Measurements from ENCODE around the gene ZNHIT2. TPM values are rescaled to one million over a fixed set of nuclear protein-coding genes. Genes with fewer than 3 reads are reported as not detected.
A peak's percentile ranks its signal among the peaks of the same experiment; 100 is the strongest.

ZNHIT2 gene
- total RNA-seq, 1 donor from 2014 or later: 11.4 TPM

DNA sequence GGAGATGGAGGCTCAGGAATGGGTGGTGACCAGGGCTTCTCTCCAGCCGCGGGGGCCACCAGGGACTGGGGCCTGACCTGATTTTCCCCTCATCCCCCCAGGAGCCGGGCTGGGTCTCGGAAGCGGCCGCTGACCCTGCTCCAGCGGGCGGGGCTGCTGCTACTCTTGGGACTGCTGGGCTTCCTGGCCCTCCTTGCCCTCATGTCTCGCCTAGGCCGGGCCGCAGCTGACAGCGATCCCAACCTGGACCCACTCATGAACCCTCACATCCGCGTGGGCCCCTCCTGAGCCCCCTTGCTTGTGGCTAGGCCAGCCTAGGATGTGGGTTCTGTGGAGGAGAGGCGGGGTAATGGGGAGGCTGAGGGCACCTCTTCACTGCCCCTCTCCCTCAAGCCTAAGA is 29.7 kb downstream of the ZNHIT2 start:
- Mint-ChIP-seq H3K36me3 (peaks cover 11% of the 10 kb centered on the region), H3K27me3 (no peaks in the 10 kb centered on the region), H3K27ac (no peak overlapping the region), H3K9me3 (no peaks in the 10 kb centered on the region), H3K4me1 (ENCODE audit: unreplicated experiment) (peaks cover 7% of the 10 kb centered on the region), H3K4me3 (no peak overlapping the region)
- DNase-seq (ENCODE audit: extremely low spot score, unreplicated experiment): no peak
- TF ChIP-seq, protein P1, sequence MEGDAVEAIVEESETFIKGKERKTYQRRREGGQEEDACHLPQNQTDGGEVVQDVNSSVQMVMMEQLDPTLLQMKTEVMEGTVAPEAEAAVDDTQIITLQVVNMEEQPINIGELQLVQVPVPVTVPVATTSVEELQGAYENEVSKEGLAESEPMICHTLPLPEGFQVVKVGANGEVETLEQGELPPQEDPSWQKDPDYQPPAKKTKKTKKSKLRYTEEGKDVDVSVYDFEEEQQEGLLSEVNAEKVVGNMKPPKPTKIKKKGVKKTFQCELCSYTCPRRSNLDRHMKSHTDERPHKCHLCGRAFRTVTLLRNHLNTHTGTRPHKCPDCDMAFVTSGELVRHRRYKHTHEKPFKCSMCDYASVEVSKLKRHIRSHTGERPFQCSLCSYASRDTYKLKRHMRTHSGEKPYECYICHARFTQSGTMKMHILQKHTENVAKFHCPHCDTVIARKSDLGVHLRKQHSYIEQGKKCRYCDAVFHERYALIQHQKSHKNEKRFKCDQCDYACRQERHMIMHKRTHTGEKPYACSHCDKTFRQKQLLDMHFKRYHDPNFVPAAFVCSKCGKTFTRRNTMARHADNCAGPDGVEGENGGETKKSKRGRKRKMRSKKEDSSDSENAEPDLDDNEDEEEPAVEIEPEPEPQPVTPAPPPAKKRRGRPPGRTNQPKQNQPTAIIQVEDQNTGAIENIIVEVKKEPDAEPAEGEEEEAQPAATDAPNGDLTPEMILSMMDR (conservative IDR thresholded peaks at IDR 0.05): no peak

DNA sequence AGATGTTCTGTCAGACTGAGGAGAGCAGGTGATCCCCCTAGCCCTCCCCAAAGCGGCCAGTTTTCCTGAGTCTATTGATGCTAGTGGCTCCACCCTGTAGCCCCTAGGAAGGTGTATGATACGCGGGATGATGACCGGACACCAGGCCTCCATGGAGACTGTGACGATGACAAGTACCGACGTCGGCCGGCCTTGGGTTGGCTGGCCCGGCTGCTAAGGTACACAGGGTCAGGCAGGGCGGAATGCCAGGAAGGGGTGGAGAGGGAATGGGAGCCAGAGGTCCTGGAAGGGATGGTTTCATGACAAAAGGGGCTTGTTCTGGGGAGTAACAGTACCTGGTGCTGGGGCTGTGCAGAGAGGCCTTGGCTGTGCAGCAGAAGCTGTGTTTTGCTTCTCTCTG is 30.3 kb downstream of the ZNHIT2 start:
- Mint-ChIP-seq H3K27me3 (no peaks in the 10 kb centered on the region), H3K4me1 (ENCODE audit: unreplicated experiment) (peaks cover 10% of the 10 kb centered on the region), H3K27ac (no peak overlapping the region), H3K9me3 (no peaks in the 10 kb centered on the region), H3K36me3 (peaks cover 11% of the 10 kb centered on the region), H3K4me3 (no peak overlapping the region)
- DNase-seq (ENCODE audit: extremely low spot score, unreplicated experiment): no peak
- TF ChIP-seq, protein P1 (conservative IDR thresholded peaks at IDR 0.05): no peak

DNA sequence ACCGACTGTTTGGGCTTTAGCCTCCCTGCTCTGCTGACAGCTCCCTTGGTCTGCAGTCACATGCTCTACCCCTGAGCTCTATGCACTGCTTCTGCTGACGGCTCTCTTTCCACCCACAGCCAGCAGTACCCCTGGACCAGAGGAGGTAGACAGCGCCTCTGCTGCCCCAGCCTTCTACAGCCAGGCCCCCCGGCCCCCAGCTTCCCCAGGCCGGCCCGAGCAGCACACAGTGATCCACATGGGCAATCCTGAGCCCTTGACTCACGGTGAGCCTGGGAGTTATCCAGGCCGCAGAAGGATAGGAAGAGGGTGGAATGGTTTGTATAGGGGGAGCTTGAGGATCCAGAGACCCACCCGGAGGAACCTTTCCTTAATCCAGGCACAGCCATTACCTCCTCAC is 30.7 kb downstream of the ZNHIT2 start:
- no peak overlapping the region for H3K4me3 Mint-ChIP-seq
- no peaks in the 10 kb centered on the region for H3K9me3 Mint-ChIP-seq
- no peak overlapping the region for H3K27ac Mint-ChIP-seq
- DNase-seq (ENCODE audit: extremely low spot score, unreplicated experiment): no peak
- peaks cover 11% of the 10 kb centered on the region for H3K36me3 Mint-ChIP-seq
- no peaks in the 10 kb centered on the region for H3K27me3 Mint-ChIP-seq
- TF ChIP-seq, protein P1 (conservative IDR thresholded peaks at IDR 0.05): no peak
- peaks cover 10% of the 10 kb centered on the region for H3K4me1 Mint-ChIP-seq (ENCODE audit: unreplicated experiment)

DNA sequence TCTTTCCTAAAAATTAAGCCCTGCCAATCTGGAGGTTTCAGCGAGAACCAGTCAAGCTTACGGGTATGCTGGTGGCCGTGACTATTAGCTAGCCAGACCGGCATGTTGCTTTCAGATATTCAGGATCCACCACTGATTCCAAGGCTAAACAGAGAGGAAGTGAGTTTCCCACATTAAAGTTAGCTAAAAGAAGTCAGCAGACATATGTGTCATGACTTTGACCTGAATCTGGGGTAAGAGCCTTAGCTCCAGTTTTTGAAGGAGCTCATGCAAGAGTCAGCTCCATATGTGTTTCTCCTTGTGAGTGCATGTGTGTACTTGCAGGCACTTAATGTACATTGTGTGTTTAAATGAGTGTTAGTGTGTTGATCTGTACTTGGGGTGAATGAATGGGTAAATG is 32.1 kb downstream of the ZNHIT2 start:
- TF ChIP-seq, protein P1 (conservative IDR thresholded peaks at IDR 0.05): no peak
- no peaks in the 10 kb centered on the region for H3K9me3 Mint-ChIP-seq
- H3K27ac Mint-ChIP-seq: peak overlapping the region; percentile 70
- peaks cover 10% of the 10 kb centered on the region for H3K4me1 Mint-ChIP-seq (ENCODE audit: unreplicated experiment)
- H3K27me3 Mint-ChIP-seq: no peaks in the 10 kb centered on the region
- DNase-seq (ENCODE audit: extremely low spot score, unreplicated experiment): no peak
- H3K36me3 Mint-ChIP-seq: peaks cover 12% of the 10 kb centered on the region
- peak overlapping the region; percentile 96 for H3K4me3 Mint-ChIP-seq

DNA sequence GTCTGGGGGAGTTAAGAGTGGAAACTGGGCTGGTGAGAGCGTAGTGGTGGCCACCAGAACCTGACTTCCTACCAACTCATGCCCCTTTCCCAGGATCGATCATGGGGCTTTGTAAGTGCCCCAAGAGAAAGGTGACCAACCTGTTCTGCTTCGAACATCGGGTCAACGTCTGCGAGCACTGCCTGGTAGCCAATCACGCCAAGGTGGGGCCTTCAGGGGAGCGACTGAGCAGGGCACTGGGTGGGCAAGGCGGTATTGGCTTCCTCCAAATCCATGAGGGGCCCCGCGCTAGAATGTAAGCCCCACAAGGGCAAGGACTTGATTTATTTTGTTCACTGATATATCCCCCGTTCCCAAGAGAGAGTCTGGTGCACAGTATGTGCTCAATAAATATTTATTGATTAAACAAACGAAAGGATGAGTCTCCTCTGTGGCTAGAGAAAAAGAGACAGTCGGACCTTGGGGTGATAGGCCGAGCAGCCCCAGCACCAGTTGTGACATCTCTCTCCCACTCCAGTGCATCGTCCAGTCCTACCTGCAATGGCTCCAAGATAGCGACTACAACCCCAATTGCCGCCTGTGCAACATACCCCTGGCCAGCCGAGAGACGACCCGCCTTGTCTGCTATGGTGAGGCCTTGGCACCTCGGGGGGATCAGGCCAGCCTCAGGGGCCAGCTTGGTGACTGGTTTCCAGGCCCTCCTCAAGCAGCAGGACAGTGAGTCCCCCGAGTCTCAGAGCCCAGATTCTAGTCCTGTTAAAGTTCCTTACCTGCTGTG is 32.7 kb downstream of the ZNHIT2 start:
- H3K36me3 Mint-ChIP-seq: peaks cover 15% of the 10 kb centered on the region
- peaks cover 10% of the 10 kb centered on the region for H3K4me1 Mint-ChIP-seq (ENCODE audit: unreplicated experiment)
- peak overlapping the region; percentile 96 for H3K4me3 Mint-ChIP-seq
- TF ChIP-seq, protein P1 (conservative IDR thresholded peaks at IDR 0.05): no peak
- peak overlapping the region; percentile 70 for H3K27ac Mint-ChIP-seq
- H3K9me3 Mint-ChIP-seq: no peaks in the 10 kb centered on the region
- H3K27me3 Mint-ChIP-seq: no peaks in the 10 kb centered on the region
- no peak for DNase-seq (ENCODE audit: extremely low spot score, unreplicated experiment)

All from type B pancreatic cell (in vitro differentiated cells).